T-helper 22 cell (primary cell): ENCODE results near the gene ZNF536.

Experiments used
- DNase-seq: peaks from one replicate; pipeline ENCODE4 v3.0.0-alpha.2; 2020; ENCODE audit warnings: low read depth

The ZNF536 gene

GRCh38 chr19:30564551-30565011 lies 192.4 kb downstream of the ZNF536 start:
- no peak for DNase-seq

- no peak for DNase-seq
Measured at GRCh38 chr19:30565636-30566035, 193.5 kb downstream of the ZNF536 start.

- no peak for DNase-seq
Measured at GRCh38 chr19:30566681-30567420, 194.7 kb downstream of the ZNF536 start.

GRCh38 chr19:30567536-30568232 lies 195.5 kb downstream of the ZNF536 start:
- DNase-seq, result no peak

- no peak for DNase-seq
Measured at GRCh38 chr19:30570194-30570593, 198.0 kb downstream of the ZNF536 start.

GRCh38 chr19:30577551-30578105 lies 205.4 kb downstream of the ZNF536 start:
- DNase-seq, result no peak

GRCh38 chr19:30579419-30579818 lies 207.2 kb downstream of the ZNF536 start:
- DNase-seq, result no peak

- no peak for DNase-seq
Measured at GRCh38 chr19:30580673-30581072, 208.5 kb downstream of the ZNF536 start.

GRCh38 chr19:30584090-30584489 lies 211.9 kb downstream of the ZNF536 start:
- DNase-seq, result no peak

GRCh38 chr19:30587869-30588268 lies 215.7 kb downstream of the ZNF536 start:
- DNase-seq, result no peak

- DNase-seq, result no peak
Measured at GRCh38 chr19:30590596-30591229, 218.5 kb downstream of the ZNF536 start.

- DNase-seq, result no peak
Measured at GRCh38 chr19:30593356-30593755, 221.2 kb downstream of the ZNF536 start.

- no peak for DNase-seq
Measured at GRCh38 chr19:30593975-30594745, 222.0 kb downstream of the ZNF536 start.

GRCh38 chr19:30596268-30596667 lies 224.1 kb downstream of the ZNF536 start:
- DNase-seq, result no peak

GRCh38 chr19:30596813-30597399 lies 224.7 kb downstream of the ZNF536 start:
- no peak for DNase-seq

GRCh38 chr19:30598688-30599087 lies 226.5 kb downstream of the ZNF536 start:
- DNase-seq, result no peak

- DNase-seq, result no peak
Measured at GRCh38 chr19:30602661-30603350, 230.6 kb downstream of the ZNF536 start.

GRCh38 chr19:30604657-30605056 lies 232.5 kb downstream of the ZNF536 start:
- no peak for DNase-seq

- no peak for DNase-seq
Measured at GRCh38 chr19:30605333-30605732, 233.1 kb downstream of the ZNF536 start.

GRCh38 chr19:30606114-30607050 lies 234.2 kb downstream of the ZNF536 start:
- DNase-seq, result no peak
